Posterior cingulate gyrus (tissue), 11 donors: ENCODE measurements around the gene MTOR.
A peak's percentile ranks its signal among the peaks of the same experiment; 100 is the strongest.
"Not testable (repeated sequence)": the region's sequence is repeated elsewhere in the genome, so short reads cannot be mapped to it uniquely, and the experiment has no call there.

Experiments
- DNase-seq, 10 donors: peaks; one replicate each; pipeline versions ENCODE4 v3.0.0 to v3.0.0-alpha.2; 2020 to 2021; ENCODE audit warnings: mixed read lengths in 3 of 10
- intact Hi-C: fragments of 100-400 bp; cut with DNase I; formaldehyde crosslinking; loops from one replicate; pipeline ENCODE4 v1.15.1; 2023

MTOR gene

DNA sequence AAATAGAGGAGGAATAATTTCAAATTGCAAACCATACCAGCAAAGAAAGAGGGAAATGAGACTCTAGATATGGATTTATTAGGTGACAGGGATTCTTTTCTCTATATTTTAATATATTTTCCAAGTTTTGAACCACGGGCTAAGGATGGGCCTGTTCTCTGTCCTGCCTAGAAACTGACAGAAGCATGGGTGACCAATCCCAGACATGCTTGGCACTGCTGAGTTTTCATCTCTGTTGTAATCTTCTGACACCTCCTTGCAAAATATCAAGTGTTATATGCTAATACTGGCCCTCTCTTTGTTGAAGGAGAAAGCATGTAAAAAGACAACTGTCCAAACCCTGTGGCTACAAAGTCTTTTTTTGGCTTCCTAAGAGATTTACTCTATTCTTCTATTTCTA, 74.0 kb downstream of the MTOR start:
- DNase-seq, result no peak
- intact Hi-C loops, result no loop called here

DNA sequence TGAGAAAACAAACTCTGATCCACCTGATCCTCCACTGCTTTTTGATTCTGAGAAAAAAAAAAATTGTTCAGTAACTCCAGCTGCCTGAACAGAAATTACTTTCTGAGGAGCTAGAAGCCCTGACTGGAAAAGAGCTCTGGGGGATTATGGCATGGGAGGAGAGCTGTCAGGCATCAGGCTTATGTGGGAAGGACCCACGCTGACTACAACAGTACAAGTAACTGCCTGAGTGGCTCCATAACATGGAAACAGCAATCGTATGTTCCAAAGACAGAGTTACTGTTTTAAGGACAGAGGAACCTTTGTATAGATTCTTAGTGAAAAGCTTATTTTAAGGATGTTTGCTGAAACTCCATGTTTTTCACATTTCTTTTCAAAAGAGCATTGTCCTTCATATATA, 74.4 kb downstream of the MTOR start:
- DNase-seq, result no peak
- intact Hi-C loops, result no loop called here

- intact Hi-C loops, result no loop called here
- DNase-seq, result no peak
Measured at GRCh38 chr1:11187494-11187893, 74.9 kb downstream of the MTOR start.

DNA sequence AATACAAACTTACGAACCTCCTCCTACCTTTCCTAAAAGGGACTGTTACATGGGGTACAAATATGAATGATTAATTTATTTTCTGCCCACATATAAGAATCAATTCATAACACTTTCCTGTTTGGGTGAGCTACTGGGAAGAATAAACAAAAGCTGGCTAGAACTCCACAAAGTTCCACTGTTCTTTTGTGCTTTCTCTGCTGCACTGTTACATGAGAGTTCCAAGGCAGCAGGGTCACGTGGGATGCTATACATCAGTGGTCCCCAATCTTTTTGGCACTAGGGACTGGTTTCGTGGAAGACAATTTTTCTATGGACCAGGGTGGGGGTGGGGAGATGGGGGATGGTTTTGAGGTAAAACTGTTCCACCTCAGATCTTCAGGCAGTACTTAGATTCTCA, 75.4 kb downstream of the MTOR start:
- intact Hi-C loops, result no loop called here
- no peak for DNase-seq

DNA sequence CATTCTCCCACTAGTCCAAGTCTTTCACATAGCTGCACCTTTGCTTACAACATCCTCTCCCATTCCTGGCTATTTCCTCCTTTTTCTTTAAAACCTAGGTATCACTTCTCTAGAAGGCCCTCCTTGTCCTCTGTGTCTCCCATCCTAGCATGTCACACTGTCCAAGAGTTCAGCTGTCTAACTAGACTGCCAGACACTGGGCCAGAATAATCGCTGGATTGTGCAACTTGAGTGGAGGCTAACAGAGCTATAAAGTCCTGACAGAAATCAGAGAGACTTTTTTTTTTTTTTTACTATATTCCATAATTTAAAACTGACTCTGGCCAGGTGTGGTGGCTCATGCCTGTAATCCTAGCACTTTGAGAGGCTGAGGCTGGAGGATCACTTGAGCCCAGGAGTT, 77.4 kb downstream of the MTOR start:
- DNase-seq, result no peak
- intact Hi-C loops, result no loop called here

DNA sequence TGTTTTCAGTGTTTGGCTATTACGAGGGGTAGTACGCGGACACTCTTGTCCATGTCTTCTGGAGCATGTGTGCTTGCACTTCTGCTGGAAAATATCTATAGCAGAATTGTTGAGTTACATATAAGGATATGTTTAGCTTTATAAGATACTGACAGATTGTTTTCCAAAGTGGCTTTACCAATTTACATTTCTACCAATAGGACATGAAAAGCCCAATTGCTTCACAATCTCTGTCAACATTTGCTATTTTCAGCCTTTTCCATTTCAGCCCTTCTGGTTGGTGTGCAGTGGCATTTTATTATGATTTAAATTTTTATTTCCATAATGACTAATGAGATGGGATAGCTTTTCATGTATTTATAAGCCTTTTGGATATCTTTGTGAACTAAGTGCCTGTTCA, 79.5 kb downstream of the MTOR start:
- intact Hi-C loops, result no loop called here
- no peak for DNase-seq

DNA sequence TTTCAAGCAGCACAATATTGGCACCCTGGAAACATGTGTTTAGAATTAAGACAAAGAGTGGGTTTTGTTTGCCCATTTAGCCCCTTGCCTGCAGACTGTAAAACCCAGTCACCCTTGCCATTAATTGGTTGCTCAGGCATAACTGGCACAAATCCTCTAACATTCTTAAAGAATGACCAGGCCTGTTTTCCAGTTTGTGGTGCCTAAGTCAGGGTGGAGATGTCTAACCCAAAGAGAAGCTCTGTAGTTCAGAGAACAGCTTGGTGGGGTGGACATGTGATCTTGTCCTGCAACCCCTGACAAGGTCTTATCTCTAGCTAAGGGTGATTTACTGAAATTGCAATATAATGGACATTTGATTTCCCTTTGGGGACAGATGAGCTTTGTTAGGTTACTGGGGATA, 82.0 kb downstream of the MTOR start:
- DNase-seq, result no peak
- intact Hi-C loops, result no loop called here

GRCh38 chr1:11179749-11180148, 82.6 kb downstream of the MTOR start:
- DNase-seq, intact Hi-C loops: not testable (repeated sequence)

DNA sequence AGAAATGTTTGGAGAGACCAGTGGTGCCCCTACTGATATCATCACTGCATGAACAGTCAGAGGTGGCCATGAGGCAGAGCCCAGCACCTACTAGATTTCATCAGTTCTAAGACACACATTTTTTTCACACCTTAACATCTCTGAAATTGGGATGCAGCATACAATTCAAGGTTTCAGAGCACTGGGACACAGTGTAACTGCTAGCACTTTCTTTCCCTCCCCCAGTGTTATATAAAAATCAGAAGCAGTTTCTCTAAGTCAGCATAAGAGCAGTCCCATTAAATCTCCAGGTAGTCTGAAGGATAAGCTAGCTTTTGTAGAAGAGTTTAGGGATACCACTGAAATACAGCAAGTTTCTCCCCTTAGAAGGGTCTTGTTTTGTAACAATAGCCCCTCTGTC, 83.2 kb downstream of the MTOR start:
- intact Hi-C loops, result no loop called here
- no peak for DNase-seq

DNA sequence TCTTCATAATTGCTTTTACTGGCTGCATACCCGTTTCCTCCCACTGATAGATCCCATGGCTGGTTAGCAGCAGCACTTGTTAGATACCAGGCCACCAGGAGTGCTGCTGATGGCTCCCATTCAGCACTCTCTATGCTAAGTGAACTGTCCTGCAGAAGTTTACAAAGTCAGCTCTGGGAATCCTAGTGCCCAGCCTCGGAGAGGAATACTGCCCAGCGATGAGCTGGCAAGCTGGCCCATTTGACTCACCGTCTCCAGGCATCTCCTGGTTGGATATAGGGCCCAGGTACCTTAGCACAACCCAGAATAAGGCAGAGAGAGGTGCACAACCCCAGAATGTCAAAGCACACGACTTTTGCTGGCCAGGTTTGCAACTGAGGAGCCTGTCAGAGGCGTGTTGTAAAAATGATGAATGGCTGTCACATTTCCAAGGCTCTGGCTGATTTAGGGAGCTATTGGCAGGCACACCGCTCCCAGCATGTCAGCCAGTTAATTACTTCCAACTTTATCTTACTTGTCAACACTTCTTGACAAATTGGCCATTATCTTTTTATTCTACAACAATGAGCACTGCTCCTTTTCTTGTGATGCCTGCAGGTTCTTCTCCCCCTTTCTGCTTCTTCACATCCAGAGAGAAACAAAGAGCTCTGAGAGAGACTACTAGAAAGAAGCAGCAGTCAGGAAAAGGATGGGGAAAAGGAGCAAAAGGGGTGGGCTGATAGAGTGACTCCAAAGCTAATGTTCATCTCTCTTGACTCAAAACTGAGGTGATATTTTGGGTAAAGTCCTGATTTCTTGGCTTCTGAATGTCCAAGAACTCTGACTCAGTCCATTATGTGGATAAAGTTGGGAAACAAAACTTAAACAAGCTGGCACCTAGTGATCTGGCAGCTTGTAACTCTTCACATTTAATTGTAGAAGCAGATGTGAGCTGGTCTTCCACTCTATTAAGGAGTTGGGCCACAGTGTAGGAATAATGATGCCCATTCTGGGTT, 84.0 kb downstream of the MTOR start:
- no peak for DNase-seq
- intact Hi-C loops, result no loop called here

DNA sequence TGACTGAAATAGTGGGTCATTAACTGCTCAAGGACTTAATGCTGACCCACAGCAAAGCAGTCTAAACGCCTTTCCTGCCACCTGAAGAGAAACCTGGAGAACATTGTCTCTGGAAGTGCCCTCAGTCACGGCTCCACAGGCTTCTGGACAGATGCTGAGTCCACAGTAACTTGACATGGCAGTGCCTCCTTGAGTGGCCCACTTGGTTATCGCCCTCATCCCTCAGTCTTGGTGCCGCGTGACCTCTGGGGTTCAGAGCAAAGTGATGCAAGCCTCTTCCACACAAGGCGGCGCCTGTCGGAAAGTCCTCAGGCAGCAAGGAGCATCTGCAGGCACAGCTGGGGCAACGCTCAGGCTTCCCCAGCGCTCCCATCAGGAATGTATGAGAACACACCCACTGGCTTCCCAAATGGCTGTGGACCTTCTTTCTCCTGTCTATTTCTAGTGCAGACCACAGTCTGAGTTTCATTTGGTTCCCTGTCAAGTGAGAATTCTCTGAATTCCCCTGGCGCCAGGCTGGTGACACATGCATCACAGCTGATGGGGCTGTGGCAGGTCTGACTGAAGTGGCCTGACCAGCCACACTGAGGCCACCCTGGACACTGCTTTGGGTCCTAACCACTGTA, 86.2 kb downstream of the MTOR start:
- peak in 1 of 10 donors; percentile 83 for DNase-seq
- intact Hi-C loops, result no loop called here

- no peak for DNase-seq
- intact Hi-C loops, result no loop called here
Measured at GRCh38 chr1:11175461-11175860, 86.9 kb downstream of the MTOR start.

GRCh38 chr1:11174261-11174942, 87.9 kb downstream of the MTOR start:
- DNase-seq, result no peak
- intact Hi-C loops, result no loop called here

DNA sequence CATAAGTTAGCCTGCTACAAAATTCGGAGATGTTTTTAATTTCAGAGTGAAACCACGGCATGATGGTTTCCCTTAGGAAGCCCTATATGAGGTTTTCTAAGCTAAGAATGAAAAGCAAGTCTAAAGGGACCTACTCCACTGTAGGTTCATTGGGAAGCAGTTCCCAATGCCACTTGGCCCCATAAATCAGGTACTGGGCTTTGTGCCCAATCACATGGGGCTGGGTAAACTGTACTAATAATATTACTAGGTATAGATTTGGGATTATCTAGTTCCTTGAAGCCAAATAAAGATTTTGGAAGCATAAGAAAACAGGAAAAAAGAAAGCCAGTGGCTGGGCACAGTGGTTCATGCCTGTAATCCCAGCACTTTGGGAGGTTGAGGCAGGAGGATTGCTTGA, 92.2 kb downstream of the MTOR start:
- no peak for DNase-seq
- intact Hi-C loops, result no loop called here

DNA sequence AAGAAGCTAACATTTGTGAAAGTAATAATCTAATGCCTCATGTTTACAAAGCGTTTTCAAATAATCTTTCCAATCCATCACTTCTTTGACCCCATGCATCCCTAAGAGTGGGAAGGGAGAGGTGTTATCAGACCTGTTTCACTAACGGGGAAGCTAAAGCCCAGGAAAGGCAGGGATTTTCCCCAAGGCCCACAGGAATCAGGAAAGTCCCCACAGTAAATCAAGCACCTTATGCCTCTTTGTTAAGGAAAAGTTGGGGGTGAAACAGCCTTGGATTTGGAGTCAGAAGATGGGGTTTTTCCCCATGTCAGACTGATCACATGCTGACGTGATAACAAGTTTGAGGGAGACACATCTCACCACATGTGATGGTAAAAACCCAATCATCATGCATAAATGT, 93.1 kb downstream of the MTOR start:
- intact Hi-C loops, result no loop called here
- DNase-seq, result no peak

GRCh38 chr1:11168731-11169130, 93.6 kb downstream of the MTOR start:
- intact Hi-C loops, result no loop called here
- no peak for DNase-seq

GRCh38 chr1:11166744-11167143, 95.6 kb downstream of the MTOR start:
- DNase-seq, intact Hi-C loops: not testable (repeated sequence)

DNA sequence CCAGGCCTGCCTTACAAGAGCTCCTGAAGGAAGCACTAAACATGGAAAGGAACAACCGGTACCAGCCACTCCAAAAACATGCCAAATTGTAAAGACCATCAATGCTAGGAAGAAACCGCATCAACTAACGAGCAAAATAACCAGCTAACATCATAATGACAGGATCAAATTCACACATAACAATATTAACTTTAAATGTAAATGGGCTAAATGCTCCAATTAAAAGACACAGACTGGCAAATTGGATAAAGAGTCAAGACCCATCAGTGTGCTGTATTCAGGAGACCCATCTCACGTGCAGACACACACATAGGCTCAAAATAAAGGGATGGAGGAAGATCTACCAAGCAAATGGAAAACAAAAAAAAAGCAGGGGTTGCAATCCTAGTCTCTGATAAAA, 99.6 kb downstream of the MTOR start:
- intact Hi-C loops, DNase-seq: not testable (repeated sequence)

- intact Hi-C loops, result no loop called here
- no peak for DNase-seq
Measured at GRCh38 chr1:11158720-11159321, 103.5 kb downstream of the MTOR start.

DNA sequence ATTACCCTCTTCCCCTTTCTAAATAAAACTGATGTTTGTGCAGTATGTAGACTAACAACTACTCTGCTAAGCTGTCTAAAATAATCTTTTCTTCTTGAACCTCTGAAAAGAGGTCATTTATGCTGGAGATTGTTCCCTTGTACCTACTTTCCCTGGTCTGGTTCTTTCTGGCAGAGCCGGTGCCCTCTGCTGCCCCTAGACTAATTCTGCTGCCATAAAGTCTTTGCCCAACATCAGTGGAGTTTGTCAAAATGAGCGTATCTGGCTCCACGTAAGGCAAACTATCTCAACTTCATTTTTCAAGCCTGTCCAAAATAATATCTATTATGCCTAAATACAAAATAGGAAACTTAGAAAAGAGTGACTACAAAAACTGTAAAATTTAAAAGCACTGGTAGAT, 104.1 kb downstream of the MTOR start:
- DNase-seq, result no peak
- intact Hi-C loops, result no loop called here

DNA sequence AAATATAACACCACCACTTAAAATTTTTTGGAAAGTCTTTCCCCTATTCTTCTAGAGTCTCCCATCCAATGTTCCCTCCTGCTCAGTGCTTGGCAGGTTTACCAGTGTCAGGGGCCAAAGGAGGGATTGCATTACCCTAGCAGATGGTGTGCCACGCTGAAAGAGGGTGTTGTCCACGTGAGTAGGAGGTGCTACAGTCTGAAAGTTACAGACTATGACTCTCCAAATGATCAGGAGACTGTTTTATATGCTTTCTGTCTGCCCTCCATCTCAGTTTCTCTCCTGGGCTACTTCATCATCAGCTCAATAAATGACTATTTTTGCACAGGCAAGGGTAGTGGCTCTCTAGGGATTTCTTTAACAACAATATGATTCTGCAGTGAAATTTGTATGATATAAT, 104.5 kb downstream of the MTOR start:
- intact Hi-C loops, result no loop called here

More for the DNA sequence above, 104.5 kb downstream of the MTOR start:
- DNase-seq, result peak in 1 of 10 donors; percentile 28
